ENCODE data around the gene ZBTB7C. TPM values are rescaled to one million over a fixed set of nuclear protein-coding genes. Genes with fewer than 3 reads are reported as not detected.

ZBTB7C gene
- total and polyA plus RNA-seq, 2 of the 8 experiments (the other 6 are each of a cell fraction or from before 2014, with no cell fraction given): 0.15 to 0.45 TPM

GRCh38 chr18:48066225-48066652 lies 342.9 kb downstream of the ZBTB7C start (continued):
- TF ChIP-seq EZH2 (IDR thresholded peaks at IDR 0.05; ENCODE audit: low read depth, low read length, severe bottlenecking) (no peak), RNF2 (IDR thresholded peaks at IDR 0.05; ENCODE audit: borderline replicate concordance, low read depth, low read length, missing control alignments, poor library complexity, severe bottlenecking) (no peak), TAF1 (IDR thresholded peaks at IDR 0.05; ENCODE audit: low read depth, low read length) (no peak), SIN3A (conservative IDR thresholded peaks at IDR 0.05 in 1 of 2, IDR thresholded peaks at IDR 0.05 in 1 of 2; ENCODE audit: low read depth in 1 of 2, low read length in 2 of 2) (no peak)
